Kidney epithelial cell (primary cell): ENCODE data around the gene DNASE1. TPM values are rescaled to one million over a fixed set of nuclear protein-coding genes. Genes with fewer than 3 reads are reported as not detected.

Experiments used
- DNase-seq: peaks from one replicate; pipeline ENCODE4 v3.0.0-alpha.2; 2010; ENCODE audit warnings: low read depth
- H3K27me3 ChIP-seq: 2 replicates; pipeline ENCODE4 v1.6.0; 2011; ENCODE audit warnings: low read length; ENCODE audit not compliant: control insufficient read depth, insufficient read depth
- H3K36me3 ChIP-seq: 2 replicates; pipeline ENCODE4 v1.5.1; 2011; ENCODE audit warnings: low read length; ENCODE audit not compliant: control insufficient read depth, insufficient read depth
- H3K4me3 ChIP-seq: 2 replicates; pipeline ENCODE4 v1.5.1; 2011; ENCODE audit warnings: low read depth, mild to moderate bottlenecking, control low read depth, low read length
- total RNA-seq: library from RNA; depleted of rRNA; stranded (reverse); fragments of >200 nt; gene quantifications from 2 replicates; pipeline ENCODE4 v1.2.3, GENCODE V29; 2015
- TF ChIP-seq, protein P1 (sequence below): IDR thresholded peaks from 2 replicates; pipeline ENCODE4 v1.5.1; 2011; ENCODE audit warnings: mild to moderate bottlenecking, moderate library complexity, low read length, control low read depth, inconsistent platforms; ENCODE audit not compliant: insufficient read depth, poor library complexity, severe bottlenecking

Gene DNASE1
- total RNA-seq, 1 donor from 2014 or later, result 13.4 TPM

DNA sequence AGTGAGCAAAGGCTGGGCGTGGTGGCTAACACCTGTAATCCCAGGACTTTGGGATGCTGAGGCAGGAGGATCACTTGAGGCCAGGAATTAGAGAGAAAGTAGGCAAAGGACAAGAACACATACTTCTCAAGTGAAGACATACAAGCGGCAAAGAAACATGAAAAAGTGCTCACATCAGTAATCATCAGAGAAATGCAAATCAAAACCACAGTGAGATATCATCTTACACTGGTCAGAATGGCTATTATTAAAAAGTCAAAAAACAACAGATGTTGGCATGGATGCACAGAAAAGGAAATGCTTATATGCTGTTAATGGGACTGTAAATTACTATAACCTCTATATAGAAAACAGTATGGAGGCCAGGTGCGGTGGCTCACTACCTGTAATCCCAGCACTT lies 30.8 kb upstream of the DNASE1 start:
- H3K4me3 ChIP-seq, result no peak overlapping the region
- no peaks in the 10 kb centered on the region for H3K27me3 ChIP-seq
- TF ChIP-seq, protein P1, sequence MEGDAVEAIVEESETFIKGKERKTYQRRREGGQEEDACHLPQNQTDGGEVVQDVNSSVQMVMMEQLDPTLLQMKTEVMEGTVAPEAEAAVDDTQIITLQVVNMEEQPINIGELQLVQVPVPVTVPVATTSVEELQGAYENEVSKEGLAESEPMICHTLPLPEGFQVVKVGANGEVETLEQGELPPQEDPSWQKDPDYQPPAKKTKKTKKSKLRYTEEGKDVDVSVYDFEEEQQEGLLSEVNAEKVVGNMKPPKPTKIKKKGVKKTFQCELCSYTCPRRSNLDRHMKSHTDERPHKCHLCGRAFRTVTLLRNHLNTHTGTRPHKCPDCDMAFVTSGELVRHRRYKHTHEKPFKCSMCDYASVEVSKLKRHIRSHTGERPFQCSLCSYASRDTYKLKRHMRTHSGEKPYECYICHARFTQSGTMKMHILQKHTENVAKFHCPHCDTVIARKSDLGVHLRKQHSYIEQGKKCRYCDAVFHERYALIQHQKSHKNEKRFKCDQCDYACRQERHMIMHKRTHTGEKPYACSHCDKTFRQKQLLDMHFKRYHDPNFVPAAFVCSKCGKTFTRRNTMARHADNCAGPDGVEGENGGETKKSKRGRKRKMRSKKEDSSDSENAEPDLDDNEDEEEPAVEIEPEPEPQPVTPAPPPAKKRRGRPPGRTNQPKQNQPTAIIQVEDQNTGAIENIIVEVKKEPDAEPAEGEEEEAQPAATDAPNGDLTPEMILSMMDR, result no peak
- no peak for DNase-seq
- H3K36me3 ChIP-seq, result no peaks in the 10 kb centered on the region

DNA sequence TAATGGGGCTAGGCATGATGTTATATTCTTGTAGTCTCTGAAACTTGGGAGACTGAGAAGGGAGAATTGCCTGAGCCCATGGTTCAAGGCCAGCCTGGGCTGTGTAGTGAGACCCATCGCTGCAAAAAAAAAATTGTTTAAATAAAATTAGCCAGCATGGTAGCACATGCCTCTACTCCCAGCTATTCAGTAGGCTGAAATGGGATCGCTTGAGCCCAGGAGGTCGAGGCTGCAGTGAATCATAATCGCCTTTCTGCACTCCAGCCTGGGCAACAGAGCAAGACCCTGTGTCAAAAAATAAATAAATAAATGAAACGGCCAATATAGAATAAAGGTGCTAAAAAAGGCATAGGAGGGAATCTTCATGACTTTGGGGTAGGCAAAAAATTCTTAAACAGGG lies 29.2 kb upstream of the DNASE1 start:
- no peak for DNase-seq
- no peak overlapping the region for H3K4me3 ChIP-seq
- no peaks in the 10 kb centered on the region for H3K36me3 ChIP-seq
- H3K27me3 ChIP-seq, result no peaks in the 10 kb centered on the region
- TF ChIP-seq, protein P1, result no peak

DNA sequence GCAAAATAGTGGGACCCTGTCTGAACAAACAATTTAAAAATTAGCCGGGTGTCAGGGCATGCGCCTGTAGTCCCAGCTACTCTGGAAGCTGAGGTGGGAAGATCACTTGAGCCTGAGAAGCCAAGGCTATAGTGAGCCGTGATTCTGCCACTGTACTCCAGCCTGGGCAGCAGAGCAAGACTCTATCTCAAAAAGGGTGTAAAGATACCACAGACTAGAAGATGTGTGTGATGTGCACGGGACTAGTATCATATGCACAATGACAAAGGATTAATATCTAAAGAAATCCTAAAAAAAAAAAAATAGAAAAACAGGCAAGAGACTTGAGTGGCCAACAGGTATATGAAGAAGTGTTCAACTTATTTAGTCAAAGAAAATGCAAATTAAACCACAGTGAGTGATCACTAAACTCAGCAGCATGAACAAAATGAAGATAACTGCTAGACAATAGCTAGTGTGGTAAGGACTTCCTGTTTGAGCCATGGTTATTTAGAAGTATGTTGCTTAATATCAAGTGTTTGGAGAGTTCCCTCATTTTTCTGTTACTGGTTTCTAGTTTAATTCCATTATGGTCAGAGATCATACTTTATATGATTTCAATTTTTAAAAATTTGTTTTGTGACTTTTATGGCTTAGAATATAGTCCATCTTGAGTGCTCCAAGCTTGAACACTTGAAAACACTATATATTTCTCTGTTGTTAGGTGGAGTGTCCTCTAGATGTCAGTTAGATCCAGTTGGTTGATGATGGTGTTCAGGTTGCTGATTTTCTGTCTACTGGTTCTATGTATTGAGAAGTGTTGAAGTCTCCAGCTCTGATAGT lies 28.4 kb upstream of the DNASE1 start:
- H3K27me3 ChIP-seq, result no peaks in the 10 kb centered on the region
- no peak for DNase-seq
- TF ChIP-seq, protein P1, result no peak
- no peaks in the 10 kb centered on the region for H3K36me3 ChIP-seq
- H3K4me3 ChIP-seq, result no peak overlapping the region

DNA sequence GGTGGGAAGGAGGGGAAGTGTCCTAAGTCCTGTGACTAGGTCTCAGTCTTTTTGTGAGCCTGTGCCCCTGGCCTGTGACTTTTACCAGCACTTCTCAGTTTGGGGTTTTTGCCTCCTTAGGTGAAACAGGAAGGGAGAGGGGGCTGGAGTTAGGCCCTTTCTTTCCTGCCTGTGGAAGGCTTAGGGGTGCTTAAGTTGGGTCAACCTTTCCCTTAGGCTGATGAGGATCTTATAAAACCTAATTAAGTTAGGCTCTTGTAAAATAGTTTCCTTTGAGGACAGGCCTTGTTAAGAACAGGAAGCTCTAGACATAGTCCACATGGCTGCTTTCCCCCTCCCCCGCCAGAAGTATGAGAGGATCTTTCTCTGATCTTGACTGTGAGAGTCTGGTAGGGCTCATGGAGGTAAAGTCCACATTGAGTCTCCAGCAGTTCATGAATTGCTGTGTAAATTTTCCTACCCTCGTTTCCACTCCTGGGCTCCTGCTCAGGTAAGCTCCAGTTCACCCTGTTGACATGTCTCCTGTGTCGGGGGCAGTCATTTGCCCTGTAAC lies 17.0 kb upstream of the DNASE1 start:
- TF ChIP-seq, protein P1, result no peak
- H3K4me3 ChIP-seq, result no peak overlapping the region
- no peak for DNase-seq
- H3K36me3 ChIP-seq, result peaks cover 2% of the 10 kb centered on the region
- no peaks in the 10 kb centered on the region for H3K27me3 ChIP-seq

- Histone ChIP-seq H3K36me3 (peaks cover 2% of the 10 kb centered on the region), H3K27me3 (no peaks in the 10 kb centered on the region), H3K4me3 (no peak overlapping the region)
- DNase-seq, result no peak
- TF ChIP-seq, protein P1, result no peak
These were observed 15.4 kb upstream of the DNASE1 start for GRCh38 chr16:3638916-3639644.
